IMR-90 (cell line): ENCODE results near the gene L3MBTL4. TPM values are rescaled to one million over a fixed set of nuclear protein-coding genes. Genes with fewer than 3 reads are reported as not detected.

Experiments used
- ATAC-seq: fragments of 200-7000 bp; cut with Tn5 transposase; 2 replicates; pipeline ENCODE4 v1.9.1; 2020; ENCODE audit warnings: low read depth, mild to moderate bottlenecking, moderate library complexity
- BruUV-seq: library from RNA; stranded (reverse); fragments of 400-500 nt; replicated peaks from 2 replicates; lab custom pipeline; 2021; lab: Mats Ljungman, UMichigan
- CTCF ChIA-PET: fragments of 300-600 bp; formaldehyde crosslinking; extraction: SDS; loops from one replicate; lab custom pipeline; 2021; ENCODE audit warnings: antibody characterized with exemption; lab: Yijun Ruan, JAX
- POLR2A ChIA-PET: fragments of 300-600 bp; sonication (Branson Sonifier 250); formaldehyde crosslinking; loops from one replicate; lab custom pipeline; 2022; ENCODE audit warnings: antibody characterized with exemption; ENCODE audit not compliant: unreplicated experiment; lab: Charles Lee
- DNase-seq: peaks from one replicate; pipeline ENCODE4 v3.0.0; 2013
- H2AFZ ChIP-seq: replicated peaks from 2 replicates; pipeline ENCODE3; 2013; ENCODE audit warnings: low read length, mild to moderate bottlenecking; ENCODE audit not compliant: poor library complexity
- H2AK5ac ChIP-seq: 2 replicates; pipeline ENCODE4 v1.6.1; 2013; ENCODE audit warnings: low read depth, low read length, inconsistent platforms
- H2AK9ac ChIP-seq: replicated peaks from 2 replicates; pipeline ENCODE3; 2013; ENCODE audit warnings: mild to moderate bottlenecking, low read depth, low read length, moderate library complexity; ENCODE audit not compliant: poor library complexity
- H2BK120ac ChIP-seq: 2 replicates; pipeline ENCODE4 v1.6.1; 2013; ENCODE audit warnings: low read depth, low read length, inconsistent platforms
- H2BK15ac ChIP-seq: 3 replicates; pipeline ENCODE4 v1.6.1; 2013; ENCODE audit warnings: low read depth, low read length, inconsistent platforms
- H2BK20ac ChIP-seq: 2 replicates; pipeline ENCODE4 v1.6.1; 2013; ENCODE audit warnings: low read depth, mild to moderate bottlenecking, inconsistent platforms, low read length, moderate library complexity
- H2BK5ac ChIP-seq: 2 replicates; pipeline ENCODE4 v1.6.1; 2013; ENCODE audit warnings: mild to moderate bottlenecking, low read depth, low read length, inconsistent platforms; ENCODE audit not compliant: poor library complexity, severe bottlenecking
- H3K14ac ChIP-seq: replicated peaks from 2 replicates; pipeline ENCODE4 v1.6.1; 2013; ENCODE audit warnings: low read depth, low read length, inconsistent platforms
- H3K18ac ChIP-seq: 2 replicates; pipeline ENCODE4 v1.6.1; 2013; ENCODE audit warnings: low read depth, low read length, control low read depth
- H3K23ac ChIP-seq: 2 replicates; pipeline ENCODE4 v1.6.1; 2013; ENCODE audit warnings: low read depth, low read length, inconsistent platforms
- H3K27ac ChIP-seq: 2 replicates; pipeline ENCODE4 v1.5.1; 2013; ENCODE audit warnings: mild to moderate bottlenecking, control low read depth, low read length; ENCODE audit not compliant: insufficient read depth
- H3K27me3 ChIP-seq: 2 replicates; pipeline ENCODE4 v1.6.1; 2013; ENCODE audit warnings: low read length; ENCODE audit not compliant: control insufficient read depth, insufficient read depth
- H3K36me3 ChIP-seq: 2 replicates; pipeline ENCODE4 v1.6.1; 2013; ENCODE audit warnings: low read length, mixed read lengths; ENCODE audit not compliant: control insufficient read depth, insufficient read depth
- H3K4ac ChIP-seq: 2 replicates; pipeline ENCODE4 v1.6.1; 2013; ENCODE audit warnings: low read depth, low read length, inconsistent platforms
- H3K4me1 ChIP-seq: 2 replicates; pipeline ENCODE4 v1.6.1; 2013; ENCODE audit warnings: low read length, mixed read lengths; ENCODE audit not compliant: control insufficient read depth, insufficient read depth
- H3K4me2 ChIP-seq: 2 replicates; pipeline ENCODE4 v1.6.1; 2013; ENCODE audit warnings: low read depth, mild to moderate bottlenecking, control low read depth, low read length, moderate library complexity
- H3K4me3 ChIP-seq: 2 replicates; pipeline ENCODE4 v1.5.1; 2013; ENCODE audit warnings: low read depth, mild to moderate bottlenecking, control low read depth, low read length, moderate library complexity; ENCODE audit not compliant: insufficient read depth
- H3K56ac ChIP-seq: 2 replicates; pipeline ENCODE4 v1.6.1; 2013; ENCODE audit warnings: low read length, inconsistent platforms; ENCODE audit not compliant: insufficient read depth; ENCODE audit errors: extremely low read depth
- H3K79me1 ChIP-seq, 2 experiments: 2 replicates each; pipeline ENCODE4 v1.6.1; 2013; ENCODE audit warnings: low read length in 2 of 2, inconsistent platforms in 1 of 2, low read depth in 1 of 2
- H3K9ac ChIP-seq: 2 replicates; pipeline ENCODE4 v1.6.1; 2013; ENCODE audit warnings: low read depth, low read length, control low read depth
- H3K9me1 ChIP-seq: 2 replicates; pipeline ENCODE4 v1.6.1; 2013; ENCODE audit warnings: low read length, inconsistent platforms; ENCODE audit not compliant: insufficient read depth
- H3K9me3 ChIP-seq: 2 replicates; pipeline ENCODE4 v1.6.1; 2013; ENCODE audit warnings: low read length; ENCODE audit not compliant: control insufficient read depth, insufficient read depth
- H4K20me1 ChIP-seq: 2 replicates; pipeline ENCODE4 v1.6.1; 2013; ENCODE audit warnings: low read length, inconsistent platforms; ENCODE audit not compliant: insufficient read depth
- H4K5ac ChIP-seq: 2 replicates; pipeline ENCODE4 v1.6.1; 2013; ENCODE audit warnings: mild to moderate bottlenecking, low read depth, low read length, control low read depth
- H4K8ac ChIP-seq, 2 experiments: 2 replicates each; pipeline ENCODE4 v1.6.1; 2013; ENCODE audit warnings: low read depth in 2 of 2, low read length in 2 of 2, control low read depth in 1 of 2, inconsistent platforms in 1 of 2
- H4K91ac ChIP-seq: 2 replicates; pipeline ENCODE4 v1.6.1; 2013; ENCODE audit warnings: low read depth, low read length, inconsistent platforms; ENCODE audit not compliant: insufficient read depth
- BHLHE40 ChIP-seq: fragments of 150-350 bp; IDR thresholded peaks from 2 replicates; pipeline ENCODE4 v1.6.1; 2016; ENCODE audit warnings: mild to moderate bottlenecking, low read depth, low read length
- CEBPB ChIP-seq: IDR thresholded peaks from 2 replicates; pipeline ENCODE4 v1.6.1; 2012; ENCODE audit warnings: low read depth, low read length, improper control_type of control experiment
- FOS ChIP-seq: fragments of 150-350 bp; IDR thresholded peaks from 2 replicates; pipeline ENCODE4 v1.6.1; 2016; ENCODE audit warnings: low read depth, low read length
- MXI1 ChIP-seq: IDR thresholded peaks from 2 replicates; pipeline ENCODE4 v1.6.1; 2012; ENCODE audit warnings: low read depth, mild to moderate bottlenecking, low read length, moderate library complexity, borderline replicate concordance
- NFE2L2 ChIP-seq: fragments of 150-350 bp; IDR thresholded peaks from 2 replicates; pipeline ENCODE4 v1.6.1; 2016; ENCODE audit warnings: low read depth, mild to moderate bottlenecking, low read length
- RAD21 ChIP-seq: IDR thresholded peaks from 2 replicates; pipeline ENCODE4 v1.6.1; 2012; ENCODE audit warnings: low read length, improper control_type of control experiment
- RFX5 ChIP-seq: IDR thresholded peaks from 2 replicates; pipeline ENCODE4 v1.8.0; 2012; ENCODE audit warnings: low read depth, mild to moderate bottlenecking, low read length, moderate library complexity
- SMC3 ChIP-seq: fragments of 150-350 bp; IDR thresholded peaks from 2 replicates; pipeline ENCODE4 v1.6.1; 2016; ENCODE audit warnings: low read depth, mild to moderate bottlenecking, antibody characterized with exemption, low read length, moderate library complexity
- WGBS, 2 experiments: methylation state at CpG; one replicate each; pipeline versions ENCODE4 v1.1.5 to v1.1.7; 2013; ENCODE audit warnings: missing lambda C conversion rate in 2 of 2; ENCODE audit not compliant: insufficient read length in 1 of 2; ENCODE audit errors: extremely low coverage in 2 of 2; 5-methylcytosine and 5-hydroxymethylcytosine counted together
- dilution Hi-C: fragments of 300-500 bp; cut with HindIII; formaldehyde crosslinking; loops from one replicate; pipeline ENCODE4 v1.14.3; 2018; ENCODE audit warnings: low sequenced_read_pairs; ENCODE audit not compliant: unreplicated experiment
- in situ Hi-C: fragments of 300-500 bp; cut with MboI; formaldehyde crosslinking; loops from 3 replicates; pipeline ENCODE4 v1.14.3; 2019; ENCODE audit warnings: low sequenced_read_pairs, inconsistent platforms, mixed read lengths
- intact Hi-C: fragments of 100-400 bp; cut with micrococcal nuclease; formaldehyde crosslinking; loops from 2 replicates; pipeline ENCODE4 v1.10.0; 2022
- polyA plus RNA-seq, 3 experiments: library from polyadenylated mRNA; depleted of rRNA; stranded (reverse); fragments of >200 nt; gene quantifications; 2 replicates each; pipeline ENCODE4 v1.2.3, GENCODE V29; 2012; ENCODE audit warnings: low replicate concordance in 1 of 3
- total RNA-seq: library from RNA; depleted of rRNA; stranded (reverse); fragments of >200 nt; gene quantifications from 2 replicates; pipeline ENCODE4 v1.2.3, GENCODE V29; 2012
- TF ChIP-seq, protein P1 (sequence below): fragments of 150-350 bp; IDR thresholded peaks from 2 replicates; pipeline ENCODE4 v1.6.1; 2017; ENCODE audit warnings: mild to moderate bottlenecking, antibody characterized with exemption, low read length, low read depth
- TF ChIP-seq, protein P2 (sequence below): fragments of 150-350 bp; IDR thresholded peaks from 2 replicates; pipeline ENCODE4 v1.6.1; 2016; ENCODE audit warnings: low read depth, mild to moderate bottlenecking, low read length, moderate library complexity, borderline replicate concordance

L3MBTL4 gene
- total and polyA plus RNA-seq, 2 of the 4 experiments (the other 2 are of a cell fraction), result under 0.01 to 0.02 TPM

DNA sequence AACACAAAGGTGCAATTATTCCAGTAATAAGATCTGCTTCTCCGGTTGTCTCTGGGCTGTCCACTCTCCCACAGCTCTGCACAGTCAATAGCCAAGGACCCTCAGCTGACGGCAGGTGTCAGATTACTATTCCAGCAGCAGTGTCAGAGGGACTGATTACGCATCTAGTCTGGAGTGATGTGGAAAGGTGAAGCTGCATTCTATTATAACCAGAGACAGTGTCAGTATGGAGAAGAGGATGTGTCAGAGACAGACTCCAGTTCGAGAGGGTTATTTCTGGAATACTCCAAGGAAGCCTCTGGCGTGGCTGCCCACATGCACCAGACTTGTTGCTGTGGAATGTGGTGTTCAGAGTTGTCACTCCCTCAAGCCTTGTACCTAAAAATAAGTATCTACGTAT is 355.8 kb downstream of the L3MBTL4 start:
- ATAC-seq (no peak), DNase-seq (peak; percentile 84)
- peak overlapping the region; percentile 6 for H2AFZ ChIP-seq
- no peak overlapping the region for H3K56ac ChIP-seq
- no peak overlapping the region for H3K4me2 ChIP-seq
- no peak overlapping the region for H3K23ac ChIP-seq
- 0 out of 2 replicates have a peak, but pooled peaks have one; percentile 29 for TF ChIP-seq RAD21
- TF ChIP-seq, protein P1, sequence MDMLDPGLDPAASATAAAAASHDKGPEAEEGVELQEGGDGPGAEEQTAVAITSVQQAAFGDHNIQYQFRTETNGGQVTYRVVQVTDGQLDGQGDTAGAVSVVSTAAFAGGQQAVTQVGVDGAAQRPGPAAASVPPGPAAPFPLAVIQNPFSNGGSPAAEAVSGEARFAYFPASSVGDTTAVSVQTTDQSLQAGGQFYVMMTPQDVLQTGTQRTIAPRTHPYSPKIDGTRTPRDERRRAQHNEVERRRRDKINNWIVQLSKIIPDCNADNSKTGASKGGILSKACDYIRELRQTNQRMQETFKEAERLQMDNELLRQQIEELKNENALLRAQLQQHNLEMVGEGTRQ, result peak; percentile 44
- TF ChIP-seq SMC3, result no peak
- TF ChIP-seq RFX5, result no peak
- TF ChIP-seq NFE2L2, result no peak
- TF ChIP-seq, protein P2, sequence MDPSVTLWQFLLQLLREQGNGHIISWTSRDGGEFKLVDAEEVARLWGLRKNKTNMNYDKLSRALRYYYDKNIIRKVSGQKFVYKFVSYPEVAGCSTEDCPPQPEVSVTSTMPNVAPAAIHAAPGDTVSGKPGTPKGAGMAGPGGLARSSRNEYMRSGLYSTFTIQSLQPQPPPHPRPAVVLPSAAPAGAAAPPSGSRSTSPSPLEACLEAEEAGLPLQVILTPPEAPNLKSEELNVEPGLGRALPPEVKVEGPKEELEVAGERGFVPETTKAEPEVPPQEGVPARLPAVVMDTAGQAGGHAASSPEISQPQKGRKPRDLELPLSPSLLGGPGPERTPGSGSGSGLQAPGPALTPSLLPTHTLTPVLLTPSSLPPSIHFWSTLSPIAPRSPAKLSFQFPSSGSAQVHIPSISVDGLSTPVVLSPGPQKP, result no peak
- TF ChIP-seq FOS, result 0 out of 2 replicates have a peak, but pooled peaks have one; percentile 19
- peak; percentile 65 for TF ChIP-seq CEBPB
- 0 out of 2 replicates have a peak, but pooled peaks have one; percentile 38 for TF ChIP-seq MXI1
- TF ChIP-seq BHLHE40, result peak; percentile 59
- in situ Hi-C loops, result no loop called here
- no TSS peak for BruUV-seq
- H3K9me3 ChIP-seq, result no peaks in the 10 kb centered on the region
- no peak overlapping the region for H3K4ac ChIP-seq
- no CpG with 5 or more reads among the region's 6 CpGs for WGBS, 2 experiments
- intact Hi-C loops, result loop anchor here (5.0 kb wide), 1 partner anchor 162 kb away; the partner anchor contains the start of gene TMEM200C
- no peaks in the 10 kb centered on the region for H3K36me3 ChIP-seq
- H2AK5ac ChIP-seq, result no peak overlapping the region
- H3K14ac ChIP-seq, result no peak overlapping the region
- no peak overlapping the region for H3K27ac ChIP-seq
- H3K4me1 ChIP-seq, result peaks cover 14% of the 10 kb centered on the region
- ChIA-PET CTCF (no interaction called here), POLR2A (no interaction called here)
- no peak overlapping the region for H2BK120ac ChIP-seq
- no peaks in the 10 kb centered on the region for H3K27me3 ChIP-seq
- H2BK15ac ChIP-seq, result 0 out of 3 replicates have a peak overlapping the region, but pooled peaks have one; percentile 2
- no peak overlapping the region for H2BK5ac ChIP-seq
- no peaks in the 10 kb centered on the region for H3K79me1 ChIP-seq
- no peak overlapping the region for H2BK20ac ChIP-seq
- H2AK9ac ChIP-seq, result no peak overlapping the region
- no peak overlapping the region for H3K18ac ChIP-seq
- dilution Hi-C loops, result no loop called here
- H4K5ac ChIP-seq, result no peak overlapping the region
- H3K9ac ChIP-seq, result no peak overlapping the region
- no peak overlapping the region for H3K4me3 ChIP-seq
- no peak overlapping the region for H4K91ac ChIP-seq
- no peak overlapping the region for H4K8ac ChIP-seq
- H3K9me1 ChIP-seq, result 0 out of 2 replicates have a peak, but pooled peaks cover 5% of the 10 kb centered on the region
- H4K20me1 ChIP-seq, result no peaks in the 10 kb centered on the region
